Right cardiac atrium (tissue), 5 donors: Measurements from ENCODE around the gene CPNE5. TPM values are rescaled to one million over a fixed set of nuclear protein-coding genes. Genes with fewer than 3 reads are reported as not detected.

Source experiments
- ATAC-seq, 2 donors: fragments of 200-7000 bp; cut with Tn5 transposase; one replicate each; pipeline versions ENCODE4 v1.8.0 to v1.9.1; 2020; ENCODE audit warnings: moderate library complexity in 2 of 2, mild to moderate bottlenecking in 1 of 2
- DNase-seq, 3 donors: peaks; one replicate each; pipeline ENCODE4 v3.0.0-alpha.2; 2020
- H3K27ac ChIP-seq: one replicate; pipeline ENCODE4 v1.5.1; 2013; ENCODE audit warnings: mild to moderate bottlenecking, low read length, control low read depth, moderate library complexity
- H3K27me3 ChIP-seq: one replicate; pipeline ENCODE4 v1.6.1; 2013; ENCODE audit not compliant: control insufficient read depth, insufficient read depth
- H3K4me1 ChIP-seq: one replicate; pipeline ENCODE4 v1.6.1; 2013; ENCODE audit warnings: low read length; ENCODE audit not compliant: control insufficient read depth, insufficient read depth
- H3K4me3 ChIP-seq: one replicate; pipeline ENCODE4 v1.5.1; 2013; ENCODE audit warnings: low read length, control low read depth
- H3K9me3 ChIP-seq: one replicate; pipeline ENCODE4 v1.6.1; 2013; ENCODE audit warnings: low read length; ENCODE audit not compliant: control insufficient read depth
- WGBS: extraction: QIAGEN DNeasy Blood & Tissue Kit; methylation state at CpG from one replicate; pipeline ENCODE4 v1.1.7; 2013; 5-methylcytosine and 5-hydroxymethylcytosine counted together
- intact Hi-C, 4 donors: fragments of 100-400 bp; cut with DNase I; formaldehyde crosslinking; loops; one replicate each; pipeline versions ENCODE4 v1.11.0 to v1.14.0; 2022 to 2023
- polyA plus RNA-seq: library from polyadenylated mRNA; stranded (reverse); fragments of 200-250 nt; gene quantifications from one replicate; pipeline ENCODE4 v1.2.3, GENCODE V29; 2013
- total RNA-seq, 4 donors: library from RNA; stranded (reverse); fragmentation: NEBNext Ultra II Directional; extraction: Animal tissue kit (Norgen Biotek cat#: 25700); gene quantifications; one replicate each; pipeline ENCODE4 v1.2.1, GENCODE V29; 2021
- donor health status: healthy with polysubstance abuse.
- donor health status: DM: no; HTN: yes; CAD: no.
- donor health status: DM: no; HTN: no; CAD: no.
- donor health status: DM: no; HTN: yes; CAD: no; lungs with severe emphysema.
- donor health status: DM: yes; HTN: yes; CAD: no.

The CPNE5 gene
- total and polyA plus RNA-seq, 5 donors: 27.5 to 80.9 (median 64.6) TPM

GRCh38 chr6:36798852-36799251 lies 40.4 kb downstream of the CPNE5 start:
- peaks cover 4% of the 10 kb centered on the region for H3K4me1 ChIP-seq
- DNase-seq (peak in 1 of 3 donors; percentile 16), ATAC-seq (no peak)
- H3K4me3 ChIP-seq: no peak overlapping the region
- H3K27ac ChIP-seq: no peak overlapping the region
- H3K27me3 ChIP-seq: no peaks in the 10 kb centered on the region
- intact Hi-C loops: no loop called here
- WGBS: 86% methylated on average over 3 of the region's 3 CpGs
- H3K9me3 ChIP-seq: no peaks in the 10 kb centered on the region

- Histone ChIP-seq H3K4me3 (no peak overlapping the region), H3K9me3 (no peaks in the 10 kb centered on the region), H3K27ac (no peak overlapping the region), H3K27me3 (no peaks in the 10 kb centered on the region), H3K4me1 (peaks cover 4% of the 10 kb centered on the region)
- 90% methylated on average over 1 of the region's 1 CpG for WGBS
- ATAC-seq (no peak), DNase-seq (peak in 1 of 3 donors; percentile 8)
- intact Hi-C loops: no loop called here
Measured at GRCh38 chr6:36797653-36798052, 41.6 kb downstream of the CPNE5 start.

- no peak overlapping the region for H3K27ac ChIP-seq
- WGBS: 96% methylated on average over 12 of the region's 12 CpGs
- no peak for ATAC-seq
- H3K27me3 ChIP-seq: no peaks in the 10 kb centered on the region
- H3K9me3 ChIP-seq: no peaks in the 10 kb centered on the region
- DNase-seq: peak in 1 of 3 donors; percentile 17
- H3K4me3 ChIP-seq: no peak overlapping the region
- intact Hi-C loops: no loop called here
- H3K4me1 ChIP-seq: peaks cover 4% of the 10 kb centered on the region
Measured at GRCh38 chr6:36797055-36797454, 42.2 kb downstream of the CPNE5 start.

- no peak overlapping the region for H3K27ac ChIP-seq
- ATAC-seq (no peak), DNase-seq (peak in 1 of 3 donors; percentile 3)
- H3K27me3 ChIP-seq: no peaks in the 10 kb centered on the region
- no peak overlapping the region for H3K4me3 ChIP-seq
- no peaks in the 10 kb centered on the region for H3K9me3 ChIP-seq
- H3K4me1 ChIP-seq: no peaks in the 10 kb centered on the region
- intact Hi-C loops: no loop called here
- WGBS: 89% methylated on average over 5 of the region's 5 CpGs
Measured at GRCh38 chr6:36794713-36795065, 44.6 kb downstream of the CPNE5 start.

GRCh38 chr6:36793913-36794712 lies 45.1 kb downstream of the CPNE5 start:
- H3K9me3 ChIP-seq: no peaks in the 10 kb centered on the region
- intact Hi-C loops: no loop called here
- ATAC-seq: peak in 1 of 2 donors; percentile 33

GRCh38 chr6:36793296-36793912 lies 45.8 kb downstream of the CPNE5 start:
- no peak overlapping the region for H3K27ac ChIP-seq
- 83% methylated on average over 9 of the region's 9 CpGs for WGBS

More at GRCh38 chr6:36793913-36794712, 45.1 kb downstream of the CPNE5 start:
- DNase-seq: peak in 2 of 3 donors; percentile 43 to 69
- Histone ChIP-seq H3K27me3 (no peaks in the 10 kb centered on the region), H3K4me1 (no peaks in the 10 kb centered on the region), H3K4me3 (no peak overlapping the region), H3K27ac (no peak overlapping the region)
- WGBS: 56% methylated on average over 19 of the region's 19 CpGs

GRCh38 chr6:36791521-36792135 lies 47.6 kb downstream of the CPNE5 start:
- no peaks in the 10 kb centered on the region for H3K4me1 ChIP-seq
- no peak overlapping the region for H3K4me3 ChIP-seq
- H3K27ac ChIP-seq: no peak overlapping the region
- 71% methylated on average over 10 of the region's 10 CpGs for WGBS
- ATAC-seq: no peak
- no peaks in the 10 kb centered on the region for H3K9me3 ChIP-seq
- DNase-seq: peak in 1 of 3 donors; percentile 35
- H3K27me3 ChIP-seq: no peaks in the 10 kb centered on the region
- intact Hi-C loops: no loop called here

More at GRCh38 chr6:36793296-36793912, 45.8 kb downstream of the CPNE5 start:
- no peaks in the 10 kb centered on the region for H3K9me3 ChIP-seq
- no peaks in the 10 kb centered on the region for H3K4me1 ChIP-seq
- no peaks in the 10 kb centered on the region for H3K27me3 ChIP-seq
- DNase-seq: peak in 1 of 3 donors; percentile 44
- intact Hi-C loops: no loop called here
- no peak overlapping the region for H3K4me3 ChIP-seq
- no peak for ATAC-seq

- no peak overlapping the region for H3K27ac ChIP-seq
- intact Hi-C loops: no loop called here
- no peak overlapping the region for H3K4me3 ChIP-seq
- H3K4me1 ChIP-seq: no peaks in the 10 kb centered on the region
- WGBS: 93% methylated on average over 2 of the region's 2 CpGs
- peak in 1 of 3 donors; percentile 7 for DNase-seq
- H3K27me3 ChIP-seq: no peaks in the 10 kb centered on the region
- ATAC-seq: no peak
- H3K9me3 ChIP-seq: no peaks in the 10 kb centered on the region
Measured at GRCh38 chr6:36791085-36791484, 48.2 kb downstream of the CPNE5 start.

GRCh38 chr6:36788768-36789167 lies 50.5 kb downstream of the CPNE5 start:
- Histone ChIP-seq H3K4me3 (no peak overlapping the region), H3K4me1 (no peaks in the 10 kb centered on the region), H3K9me3 (no peaks in the 10 kb centered on the region), H3K27me3 (no peaks in the 10 kb centered on the region), H3K27ac (no peak overlapping the region)
- WGBS: 39% methylated on average over 4 of the region's 4 CpGs
- intact Hi-C loops: no loop called here
- DNase-seq (peak in 1 of 3 donors; percentile 5), ATAC-seq (no peak)

GRCh38 chr6:36788186-36788585 lies 51.1 kb downstream of the CPNE5 start:
- Histone ChIP-seq H3K27ac (no peak overlapping the region), H3K4me3 (no peak overlapping the region), H3K9me3 (no peaks in the 10 kb centered on the region), H3K4me1 (no peaks in the 10 kb centered on the region), H3K27me3 (no peaks in the 10 kb centered on the region)
- peak in 1 of 3 donors; percentile 6 for DNase-seq
- WGBS: 96% methylated on average over 8 of the region's 8 CpGs
- no peak for ATAC-seq
- intact Hi-C loops: no loop called here

- H3K27ac ChIP-seq: no peak overlapping the region
- ATAC-seq (no peak), DNase-seq (no peak)
- 93% methylated on average over 4 of the region's 4 CpGs for WGBS
- no peaks in the 10 kb centered on the region for H3K4me1 ChIP-seq
- intact Hi-C loops: no loop called here
- no peak overlapping the region for H3K4me3 ChIP-seq
- H3K9me3 ChIP-seq: no peaks in the 10 kb centered on the region
- H3K27me3 ChIP-seq: no peaks in the 10 kb centered on the region
Measured at GRCh38 chr6:36787210-36787609, 52.0 kb downstream of the CPNE5 start.
